Activated gamma-delta T cell treated with Interleukin-2 at 50 U/mL for 16 hours (primary cell): ENCODE results near the gene GRIN2D.
"Not testable (repeated sequence)": the region's sequence is repeated elsewhere in the genome, so short reads cannot be mapped to it uniquely, and the experiment has no call there.

Source experiments
- DNase-seq: peaks from one replicate; pipeline ENCODE4 v3.0.0-alpha.2; 2020

The GRIN2D gene

DNA sequence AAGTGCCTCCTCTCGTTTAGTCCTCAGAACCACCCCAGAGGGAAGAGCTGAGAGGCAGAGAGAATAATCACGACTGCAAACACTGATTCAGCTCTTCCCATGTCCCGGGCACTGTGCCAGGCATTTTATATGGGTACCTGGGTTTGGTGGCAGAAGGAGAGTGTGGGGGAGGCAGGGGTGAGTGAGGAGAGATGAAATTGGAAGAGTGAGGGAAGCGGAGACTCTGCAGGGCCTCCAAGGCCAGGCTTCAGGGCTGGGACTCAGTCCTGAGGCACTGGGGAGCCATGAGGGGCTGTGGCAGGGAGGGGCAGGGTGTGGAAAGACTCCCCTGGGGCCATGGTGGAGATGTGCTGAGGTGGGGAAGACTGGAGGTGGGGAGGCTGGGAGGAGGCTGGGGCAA is 20.6 kb upstream of the GRIN2D start:
- DNase-seq = no peak

DNA sequence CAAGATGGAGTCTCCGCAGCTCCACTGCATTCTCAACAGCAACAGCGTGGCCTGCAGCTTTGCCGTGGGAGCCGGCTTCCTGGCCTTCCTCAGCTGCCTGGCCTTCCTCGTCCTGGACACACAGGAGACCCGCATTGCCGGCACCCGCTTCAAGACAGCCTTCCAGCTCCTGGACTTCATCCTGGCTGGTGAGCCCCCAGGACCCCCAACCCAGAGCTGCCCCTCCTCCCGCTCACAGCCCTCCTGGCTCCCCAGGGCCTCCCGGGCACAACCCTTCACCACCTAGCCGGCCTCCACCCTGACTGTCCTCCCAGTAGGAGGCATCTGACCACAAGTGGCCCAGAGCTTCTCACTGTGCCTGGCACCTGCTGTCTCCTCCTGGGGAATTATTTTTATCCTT is 19.9 kb upstream of the GRIN2D start:
- no peak for DNase-seq

GRCh38 chr19:48378194-48378570 is 15.3 kb upstream of the GRIN2D start:
- DNase-seq = no peak

DNA sequence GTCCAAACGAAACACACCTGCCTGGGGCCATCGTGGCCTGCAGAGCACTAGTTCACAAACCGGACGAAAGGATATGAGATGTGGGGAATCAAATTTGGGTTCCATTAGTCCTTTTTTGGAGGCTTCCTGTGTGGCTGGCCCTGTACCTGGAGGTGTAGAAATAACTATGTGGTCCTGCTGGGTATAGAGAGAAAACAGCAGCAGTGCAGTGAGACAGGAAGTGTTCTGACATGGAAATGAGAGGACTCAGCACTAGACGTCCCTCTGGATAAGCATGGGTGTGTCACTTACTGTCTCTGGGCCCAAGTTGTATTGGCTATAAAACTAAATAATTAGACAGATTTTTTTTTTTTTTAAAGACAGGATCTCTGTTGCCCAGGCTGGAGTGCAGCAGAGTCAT is 14.4 kb upstream of the GRIN2D start:
- no peak for DNase-seq

DNA sequence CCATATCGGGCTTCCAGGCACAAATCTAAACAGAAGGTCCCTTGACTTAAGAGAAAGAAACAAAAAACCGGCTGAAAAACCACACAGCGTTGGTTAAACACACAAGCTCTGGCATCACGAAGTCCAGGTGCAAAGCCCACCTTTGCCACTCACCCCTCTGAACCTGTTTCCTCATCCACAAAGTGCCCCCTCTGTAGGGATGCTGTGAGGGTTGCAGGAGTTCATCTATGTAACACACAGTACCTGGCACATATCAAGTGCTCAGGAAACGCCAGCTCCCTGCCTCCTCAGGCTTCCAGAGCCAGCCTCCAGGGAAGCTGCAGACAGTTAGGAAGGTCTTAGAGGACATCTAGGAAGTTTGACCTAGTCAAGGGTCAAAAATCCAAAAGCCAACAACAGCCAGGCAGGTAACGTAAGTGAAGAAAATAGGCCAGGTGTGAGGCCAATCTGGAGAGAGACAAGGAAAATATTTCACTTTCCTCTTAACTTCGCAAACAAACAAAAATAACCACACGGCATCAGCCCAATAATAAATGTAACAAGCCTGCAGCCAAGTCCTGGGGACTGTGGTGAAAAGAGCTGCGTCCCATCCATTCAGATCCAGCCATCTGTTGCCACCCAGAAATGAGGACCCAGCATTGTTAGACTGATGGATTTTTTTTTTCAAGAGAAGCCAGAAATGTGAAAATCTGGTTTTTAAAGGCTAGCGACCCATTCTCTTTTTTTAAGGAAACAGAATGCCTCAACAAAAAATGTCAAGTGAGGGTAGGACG is 12.1 kb upstream of the GRIN2D start:
- no peak for DNase-seq

DNA sequence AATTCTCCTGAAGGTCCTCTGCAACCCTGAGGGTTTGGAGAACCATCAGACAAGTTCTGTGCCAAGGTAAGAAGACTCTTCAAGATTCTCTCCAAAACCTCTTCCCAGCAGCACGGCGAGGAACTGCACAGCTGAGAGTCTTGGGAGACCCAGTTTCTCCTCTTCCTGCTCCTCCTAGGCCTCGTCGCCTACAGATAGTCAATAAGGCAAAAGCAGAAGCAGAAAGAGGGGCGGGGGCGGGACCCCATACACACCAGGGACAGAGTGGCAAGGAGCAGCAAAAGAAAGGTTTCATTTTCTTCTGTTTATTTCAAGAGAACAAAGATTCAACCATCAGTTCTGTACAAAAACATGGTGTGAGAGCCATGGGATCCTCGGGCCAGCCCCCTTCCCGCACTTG is 11.2 kb upstream of the GRIN2D start:
- DNase-seq = no peak

- no peak for DNase-seq
Observed at GRCh38 chr19:48385461-48386087, 7.9 kb upstream of the GRIN2D start.

GRCh38 chr19:48386981-48387380 is 6.5 kb upstream of the GRIN2D start:
- no peak for DNase-seq

GRCh38 chr19:48390188-48391099 is 3.0 kb upstream of the GRIN2D start:
- DNase-seq = peak; percentile 56

DNA sequence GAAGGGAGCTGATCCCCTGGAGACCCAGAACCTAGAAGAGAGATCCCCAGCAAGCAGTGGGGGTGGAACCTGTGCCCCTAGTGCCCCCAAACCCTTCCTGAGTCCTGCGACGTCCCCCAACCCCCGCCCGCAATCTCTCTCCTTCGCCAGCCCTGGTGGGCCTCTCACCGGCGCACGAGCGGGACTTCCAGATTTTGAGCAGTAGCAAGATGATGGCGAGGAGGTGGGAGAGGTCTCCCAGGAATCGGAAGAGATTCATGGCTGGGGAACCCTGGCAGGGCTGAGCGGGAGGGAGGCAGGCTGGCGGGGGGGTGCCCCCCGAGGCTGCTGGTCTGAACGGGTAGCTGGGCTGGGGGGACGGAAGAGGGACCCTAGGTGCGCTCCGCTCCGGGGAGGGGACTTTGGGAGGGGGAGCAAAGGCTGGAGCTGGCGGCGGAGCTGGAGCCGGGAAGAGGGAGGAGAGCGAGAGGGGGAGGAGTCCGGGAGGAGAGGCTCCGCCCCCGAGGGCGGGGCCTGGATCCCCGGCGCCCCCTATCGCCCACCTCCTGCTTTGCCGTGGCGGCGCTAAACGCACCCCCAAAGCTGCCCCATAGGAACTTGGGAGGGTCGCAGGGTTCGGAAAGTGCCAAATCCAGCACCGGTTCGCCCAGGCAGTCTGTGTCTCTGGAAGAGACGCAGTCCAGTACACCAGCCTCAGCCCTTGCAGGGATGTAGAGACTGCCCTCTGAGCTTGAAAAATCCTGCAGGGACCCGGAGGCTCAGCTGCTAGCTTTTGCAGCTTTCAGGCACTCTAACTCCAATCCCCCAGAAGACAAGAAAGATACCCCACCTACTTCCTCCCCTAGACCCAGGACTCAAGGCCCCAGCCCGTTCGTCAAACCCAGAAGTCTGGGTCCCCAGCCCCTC is 2.1 kb upstream of the GRIN2D start, which contains the start of gene KDELR1:
TSS of gene KDELR1 (minus strand) at position 452 of the 906 bp plus-strand sequence. CDS start at position 259, 193 bp downstream.
- DNase-seq = peak; percentile 68

GRCh38 chr19:48392006-48392344 is 1.5 kb upstream of the GRIN2D start:
- DNase-seq = not testable (repeated sequence)

DNA sequence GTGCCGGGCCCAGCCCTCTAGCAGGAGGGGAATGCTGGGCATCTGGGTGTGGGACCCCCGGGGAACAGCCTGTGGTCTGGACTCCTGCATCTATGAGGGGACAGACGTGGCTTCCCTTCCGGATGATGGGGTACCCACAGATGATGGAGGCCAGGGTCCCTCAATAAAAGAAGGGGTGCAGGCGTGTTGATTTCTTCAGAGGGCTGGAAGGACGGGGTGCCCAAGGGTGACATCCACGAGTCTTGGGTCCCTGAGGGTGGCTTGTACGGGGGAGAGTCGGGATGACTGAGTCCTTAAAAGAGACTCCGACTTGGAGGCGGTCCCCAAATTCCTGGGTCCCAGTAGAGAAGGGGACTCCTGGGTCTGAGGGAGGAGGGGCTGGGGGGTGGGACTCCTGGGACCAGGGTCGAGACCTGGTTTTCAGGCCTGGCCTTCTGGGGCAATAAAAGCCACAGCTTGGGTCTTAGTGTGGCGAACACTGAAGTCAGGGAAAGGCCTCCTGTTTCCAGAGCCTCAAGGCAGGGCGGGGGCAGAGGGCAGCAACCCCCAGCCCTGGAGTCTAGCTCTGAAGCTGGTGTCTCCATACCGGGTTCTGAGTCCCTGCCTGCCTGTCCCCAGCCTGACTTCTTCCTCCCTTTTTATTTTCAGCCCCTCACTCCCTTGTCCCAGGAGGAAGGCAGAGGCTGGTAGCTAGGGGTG is 459 bp upstream of the GRIN2D start:
- DNase-seq = no peak

GRCh38 chr19:48394331-48395169 is 1.1 kb downstream of the GRIN2D start:
- DNase-seq = no peak

GRCh38 chr19:48395170-48395455 is 1.6 kb downstream of the GRIN2D start:
- no peak for DNase-seq

GRCh38 chr19:48395499-48395898 is 2.0 kb downstream of the GRIN2D start:
- no peak for DNase-seq

GRCh38 chr19:48396016-48396823 is 2.8 kb downstream of the GRIN2D start:
- DNase-seq = no peak

DNA sequence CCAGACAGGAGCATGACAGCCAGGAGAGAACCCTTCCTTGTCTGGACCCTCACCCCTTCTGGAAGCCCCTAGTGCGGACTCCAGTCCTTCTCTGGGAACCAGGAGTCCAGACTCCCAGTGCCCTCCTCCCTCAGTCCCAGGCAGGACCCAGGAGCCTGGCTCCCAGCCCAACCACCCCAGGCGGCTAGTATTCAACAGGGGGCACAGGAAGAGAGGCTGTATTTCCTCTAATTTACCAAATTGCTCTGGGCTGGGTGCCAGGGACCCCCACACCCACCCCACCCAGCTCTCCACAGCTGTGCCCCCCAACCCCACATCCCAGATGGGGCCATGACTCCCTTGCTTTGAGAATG is 3.3 kb downstream of the GRIN2D start:
- no peak for DNase-seq

DNA sequence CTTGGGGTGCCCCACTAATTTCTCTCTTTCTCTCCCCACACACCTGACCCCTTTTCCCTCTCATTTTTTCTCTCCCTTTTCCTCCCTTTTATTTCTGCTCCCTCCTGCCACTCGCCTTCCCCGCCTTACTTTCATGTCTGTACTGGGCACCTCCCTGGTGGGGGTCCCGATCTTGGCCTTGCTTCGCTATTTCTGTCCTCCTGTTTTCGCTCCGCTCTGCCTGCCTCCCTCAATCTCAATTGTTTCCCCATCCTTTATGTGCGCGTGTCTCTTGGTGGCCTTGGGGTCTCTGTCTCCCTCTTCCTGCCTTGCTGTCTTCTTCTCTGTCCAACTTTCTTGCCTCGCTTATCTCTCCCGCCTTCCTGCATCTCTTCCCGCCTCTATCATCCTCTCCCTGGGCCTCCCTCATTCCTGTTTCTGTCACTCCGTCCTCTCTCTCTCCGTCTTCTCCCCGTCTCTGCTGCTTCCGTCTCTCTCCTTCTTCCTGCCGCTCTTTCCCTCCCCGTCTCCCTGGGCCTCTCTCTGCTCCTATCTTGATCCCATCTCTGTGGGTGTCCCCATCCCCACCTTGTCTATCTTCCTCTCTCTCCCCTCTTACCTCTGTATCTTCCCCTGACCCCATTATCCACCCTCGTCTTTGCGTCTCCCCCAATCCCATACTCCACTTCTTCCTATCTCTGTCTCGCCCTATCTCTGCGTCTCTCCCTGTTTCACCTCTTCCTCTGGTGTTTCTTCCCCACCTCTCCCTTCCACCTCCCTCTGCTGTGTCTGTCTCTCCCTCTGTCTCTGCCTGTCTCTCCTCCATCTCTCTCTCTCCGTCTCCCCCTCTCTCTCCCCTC is 4.0 kb downstream of the GRIN2D start:
- no peak for DNase-seq

DNA sequence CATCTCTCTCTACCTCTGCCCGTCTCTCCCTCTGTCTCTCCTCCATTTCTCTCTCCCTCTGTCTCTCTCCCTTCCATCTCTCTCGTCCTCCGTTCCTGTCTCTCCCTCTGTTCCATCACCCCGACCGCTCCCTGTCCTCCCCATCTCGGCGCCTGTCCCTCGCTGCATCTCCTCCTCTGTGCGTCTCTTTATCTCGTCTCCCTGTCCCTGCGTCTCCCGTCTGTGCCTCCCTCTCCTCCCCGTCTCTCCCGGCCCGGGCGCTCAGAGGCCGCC is 4.6 kb downstream of the GRIN2D start:
- no peak for DNase-seq
